GM18499 (cell line): ENCODE data around the gene C1QTNF1.
"Not testable (repeated sequence)": the region's sequence is repeated elsewhere in the genome, so short reads cannot be mapped to it uniquely, and the experiment has no call there.

Source experiments
- ATAC-seq: cut with Tn5 transposase; IDR thresholded peaks from one replicate; pipeline ENCODE4 v1.9.1; 2021; ENCODE audit warnings: moderate number of reproducible peaks; ENCODE audit not compliant: insufficient read depth, unreplicated experiment

Gene C1QTNF1

DNA sequence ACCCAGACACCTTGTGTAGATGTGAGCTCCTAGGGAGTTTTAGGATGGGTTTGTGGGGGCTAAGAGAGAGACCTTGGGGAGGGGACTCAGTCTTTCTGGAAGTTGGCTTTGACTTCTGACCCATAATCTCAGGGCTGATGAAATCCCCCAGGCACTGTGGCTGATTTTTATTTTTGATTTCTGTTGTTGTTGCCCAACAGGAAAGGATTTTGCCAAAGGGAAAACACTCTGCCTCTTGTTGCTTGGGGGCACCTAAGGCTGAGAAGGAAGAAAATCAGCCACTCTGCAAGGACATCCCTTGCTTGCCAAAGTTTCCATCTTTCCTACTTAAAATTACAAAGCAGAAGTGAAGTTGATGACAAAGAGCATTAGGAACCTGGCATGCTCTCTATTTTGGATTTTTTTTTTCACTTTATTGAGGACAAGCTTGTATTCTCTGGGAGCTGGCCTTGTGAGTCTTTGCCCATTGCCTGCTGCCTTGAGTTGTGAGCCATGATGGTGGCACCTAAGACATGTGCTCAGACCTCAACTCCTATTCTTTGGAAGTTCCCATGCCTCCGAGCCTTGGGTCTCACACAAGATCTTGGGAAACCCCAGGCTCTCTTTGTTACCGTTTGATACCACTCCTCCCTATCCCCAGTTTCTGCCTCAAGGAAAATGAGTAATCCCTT, 3.2 kb upstream of the C1QTNF1 start:
- no peak for ATAC-seq

DNA sequence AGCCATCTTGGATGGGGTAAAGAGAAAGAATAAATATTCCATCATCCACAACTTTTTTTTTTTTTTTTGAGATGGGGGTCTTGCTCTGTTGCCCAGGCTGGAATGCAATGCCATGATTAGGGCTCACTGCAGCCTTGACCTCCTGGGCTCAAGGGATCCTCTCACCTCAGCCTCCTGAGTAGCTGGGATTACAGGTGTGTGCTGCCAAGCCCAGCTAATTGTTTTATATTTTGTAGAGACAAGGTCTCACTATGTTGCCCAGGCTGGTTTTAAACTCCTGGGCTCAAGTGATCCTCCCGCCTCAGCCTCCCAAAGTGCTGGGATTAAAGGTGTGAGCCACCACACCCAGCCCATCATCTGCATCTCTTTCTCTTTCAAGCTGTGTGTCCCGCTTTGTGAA, 2.0 kb upstream of the C1QTNF1 start:
- ATAC-seq, result not testable (repeated sequence)

DNA sequence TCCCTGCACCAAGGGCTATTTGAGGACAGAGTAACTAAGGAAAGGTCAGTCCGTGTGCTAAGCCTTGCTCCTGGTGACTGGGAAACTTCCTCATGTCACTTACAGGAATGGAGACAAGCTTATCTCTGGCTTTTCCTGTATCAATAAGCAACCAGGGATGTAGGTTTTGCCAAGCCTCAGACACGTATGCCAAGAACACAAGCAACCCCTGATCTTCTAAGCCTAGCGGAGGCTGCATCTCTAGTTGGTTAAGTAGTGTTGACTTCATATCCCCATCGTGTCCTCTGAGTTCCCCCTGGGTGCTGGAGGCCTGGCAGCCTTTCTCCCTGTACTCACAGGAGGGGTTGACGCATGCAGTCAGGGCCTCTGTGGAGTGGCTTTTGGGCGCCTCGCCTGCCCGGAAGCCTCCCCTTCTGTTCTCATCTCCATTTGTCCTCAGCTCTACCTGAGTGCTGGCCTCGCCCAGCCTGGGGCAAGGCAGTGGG, 1.4 kb upstream of the C1QTNF1 start:
- ATAC-seq, result no peak

DNA sequence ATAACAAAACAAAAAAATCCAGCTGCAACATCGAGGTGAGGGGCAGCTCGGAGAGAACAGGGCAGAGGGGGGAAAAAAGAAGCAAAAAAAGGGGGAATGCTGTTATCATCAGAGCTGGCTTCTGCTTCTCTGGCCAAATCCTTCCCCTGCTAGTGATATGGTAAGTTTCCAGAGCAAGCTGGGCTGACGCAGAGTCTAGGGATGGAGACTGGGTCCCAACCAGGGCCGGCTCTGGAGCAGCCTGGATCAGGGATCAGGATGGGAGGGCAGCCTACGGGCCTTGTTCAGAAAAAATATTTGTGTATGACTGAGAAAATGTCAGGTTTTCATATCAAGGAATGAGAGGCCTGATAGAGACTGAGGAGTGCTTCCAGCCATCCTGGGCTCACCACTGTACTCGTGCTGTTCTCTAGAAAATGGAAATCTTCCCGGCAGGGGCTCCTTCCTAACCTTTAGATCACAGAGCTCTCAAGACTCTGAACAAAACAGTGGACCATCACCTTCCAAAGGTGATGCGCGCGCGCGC, 726 bp upstream of the C1QTNF1 start:
- ATAC-seq, result no peak

DNA sequence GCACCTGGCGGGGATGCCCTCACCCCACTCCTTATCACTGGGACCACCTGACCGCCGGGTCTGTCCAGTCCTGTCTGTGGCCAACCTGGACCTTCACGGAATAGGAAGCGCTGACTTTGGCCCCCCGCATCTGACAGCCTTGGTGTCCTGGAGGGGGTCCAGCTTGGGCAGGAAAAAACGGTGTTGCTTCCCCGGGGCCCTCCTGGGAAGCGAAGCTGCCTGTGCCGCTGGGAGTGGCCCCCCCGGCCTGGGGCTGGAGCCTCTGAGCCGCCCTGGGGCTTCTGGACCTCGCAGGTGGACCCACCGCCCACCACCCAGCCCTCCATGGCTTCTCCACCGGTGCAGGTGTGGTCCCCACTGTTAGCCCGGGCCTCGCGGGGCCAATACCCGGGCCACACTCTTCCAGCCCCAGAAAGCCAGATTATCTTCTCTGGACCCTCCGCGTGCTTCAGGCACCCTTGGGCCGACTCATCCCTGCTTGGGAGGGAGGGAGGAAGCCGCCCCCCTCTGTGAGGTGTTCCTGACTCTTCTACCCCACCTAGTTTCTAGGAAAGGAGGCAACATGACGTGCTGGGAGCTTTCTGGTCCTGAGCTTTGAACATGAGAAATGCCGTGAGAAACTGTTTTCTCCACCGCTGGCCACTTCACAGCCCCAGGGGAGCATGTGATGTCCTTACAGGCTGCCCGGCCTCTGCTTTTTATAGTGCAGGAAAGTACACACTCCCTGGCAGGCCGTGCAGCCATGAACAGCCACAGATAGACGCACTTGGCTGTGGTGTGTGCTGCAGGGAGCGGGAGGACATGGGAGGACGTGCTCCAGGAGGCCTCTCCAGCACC, 1.1 kb downstream of the C1QTNF1 start:
- no peak for ATAC-seq

DNA sequence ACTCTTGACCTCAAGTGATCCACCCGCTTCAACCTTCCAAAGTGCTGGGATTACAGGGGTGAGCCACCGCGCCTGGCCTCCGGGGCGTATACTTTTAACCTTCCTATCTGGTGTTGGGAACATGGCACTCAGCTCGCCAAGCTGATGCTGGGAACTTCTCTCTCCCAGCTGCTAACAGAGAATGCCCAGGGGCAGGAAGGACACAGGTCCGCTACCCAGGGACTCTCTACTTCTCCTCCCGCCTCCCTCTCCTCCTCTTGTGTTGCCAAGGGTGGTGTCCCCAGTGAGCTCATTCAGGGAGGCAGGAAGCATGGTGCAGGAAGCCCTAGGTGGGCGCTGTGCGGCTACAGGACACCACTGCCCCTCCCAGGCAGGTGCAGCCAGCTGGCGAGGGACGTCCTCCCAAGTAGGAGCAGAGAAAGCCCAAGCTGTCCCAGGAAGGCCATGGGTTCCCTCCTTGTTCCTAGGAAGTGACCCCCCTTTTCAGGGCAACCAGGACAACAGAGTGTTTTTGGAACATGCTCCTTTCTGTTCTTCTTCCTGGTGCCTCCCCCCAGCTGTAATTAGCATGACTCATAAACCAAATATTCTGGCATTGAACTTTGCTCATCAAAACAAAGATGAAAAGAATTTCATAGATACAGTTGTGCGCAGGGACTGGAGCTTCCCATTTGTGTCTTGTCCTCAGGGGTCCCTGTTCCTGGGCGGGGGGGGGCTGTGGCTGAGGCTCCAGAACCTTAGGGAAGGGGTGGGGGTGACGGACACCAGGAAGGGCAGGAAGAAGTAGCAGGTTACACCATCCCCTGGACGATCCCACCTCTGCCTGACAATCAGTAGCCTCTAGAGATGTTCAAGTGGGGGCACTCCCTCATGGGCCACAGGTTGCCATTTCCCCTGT, 2.7 kb downstream of the C1QTNF1 start:
- no peak for ATAC-seq

DNA sequence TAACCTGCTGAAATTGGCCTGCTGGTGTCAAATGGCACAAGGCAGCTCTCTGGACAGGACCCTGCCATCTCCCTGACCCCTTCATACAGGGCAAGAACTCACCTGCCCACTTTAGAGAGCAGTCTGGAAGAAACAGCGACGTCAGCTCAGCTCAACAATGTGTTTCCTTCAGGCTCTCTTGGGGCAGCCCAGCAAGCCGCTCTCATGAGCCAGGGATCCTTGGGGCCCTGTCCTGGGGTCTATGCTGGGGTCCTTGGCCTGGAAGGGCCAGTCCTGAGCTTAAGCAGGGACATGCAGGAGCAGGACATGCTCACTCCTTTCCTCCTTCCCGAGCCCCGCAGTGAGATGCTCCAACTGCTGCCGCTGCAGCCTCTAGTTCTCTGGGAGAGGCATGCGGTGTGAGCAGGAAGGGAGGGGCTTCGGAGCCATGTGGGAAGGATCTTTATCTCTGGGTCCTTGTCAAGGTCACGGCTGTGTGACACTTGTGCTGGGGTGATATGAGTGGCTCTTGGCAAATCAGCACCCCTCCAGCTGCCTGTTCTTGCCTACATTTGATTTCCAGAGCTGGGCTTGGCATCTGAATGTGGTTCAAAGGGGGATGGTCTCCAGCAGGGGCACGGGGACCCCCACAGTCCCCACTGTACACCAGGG, 3.4 kb downstream of the C1QTNF1 start:
- ATAC-seq, result no peak

DNA sequence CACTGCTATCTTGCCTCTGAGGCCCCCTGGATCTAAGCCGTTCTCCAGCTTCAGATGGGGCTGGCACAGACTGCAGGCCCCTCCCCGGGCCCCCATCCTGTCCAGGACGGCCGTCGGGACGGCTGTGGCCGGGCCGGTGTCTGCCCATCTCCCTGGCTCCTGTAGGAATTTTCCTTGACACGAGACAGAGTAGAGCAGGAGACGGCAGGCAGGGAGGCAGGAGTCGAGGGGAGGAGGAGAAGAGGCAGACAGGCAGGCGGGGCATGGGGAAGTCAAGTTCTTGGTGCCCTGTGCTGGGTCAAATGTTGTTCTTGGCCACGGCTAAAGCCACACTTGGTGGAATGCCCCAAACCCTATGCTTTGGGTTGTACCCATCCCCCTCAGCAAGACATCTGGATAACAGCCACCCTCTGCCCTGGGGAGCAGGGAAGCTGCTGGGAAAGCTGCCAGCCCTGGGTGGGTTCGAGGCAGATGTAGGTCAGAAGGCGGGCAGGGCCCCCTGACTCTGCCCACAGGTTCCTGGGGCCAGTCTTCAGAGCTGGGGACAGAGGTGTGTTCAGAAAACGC, 4.0 kb downstream of the C1QTNF1 start:
- ATAC-seq, result no peak

DNA sequence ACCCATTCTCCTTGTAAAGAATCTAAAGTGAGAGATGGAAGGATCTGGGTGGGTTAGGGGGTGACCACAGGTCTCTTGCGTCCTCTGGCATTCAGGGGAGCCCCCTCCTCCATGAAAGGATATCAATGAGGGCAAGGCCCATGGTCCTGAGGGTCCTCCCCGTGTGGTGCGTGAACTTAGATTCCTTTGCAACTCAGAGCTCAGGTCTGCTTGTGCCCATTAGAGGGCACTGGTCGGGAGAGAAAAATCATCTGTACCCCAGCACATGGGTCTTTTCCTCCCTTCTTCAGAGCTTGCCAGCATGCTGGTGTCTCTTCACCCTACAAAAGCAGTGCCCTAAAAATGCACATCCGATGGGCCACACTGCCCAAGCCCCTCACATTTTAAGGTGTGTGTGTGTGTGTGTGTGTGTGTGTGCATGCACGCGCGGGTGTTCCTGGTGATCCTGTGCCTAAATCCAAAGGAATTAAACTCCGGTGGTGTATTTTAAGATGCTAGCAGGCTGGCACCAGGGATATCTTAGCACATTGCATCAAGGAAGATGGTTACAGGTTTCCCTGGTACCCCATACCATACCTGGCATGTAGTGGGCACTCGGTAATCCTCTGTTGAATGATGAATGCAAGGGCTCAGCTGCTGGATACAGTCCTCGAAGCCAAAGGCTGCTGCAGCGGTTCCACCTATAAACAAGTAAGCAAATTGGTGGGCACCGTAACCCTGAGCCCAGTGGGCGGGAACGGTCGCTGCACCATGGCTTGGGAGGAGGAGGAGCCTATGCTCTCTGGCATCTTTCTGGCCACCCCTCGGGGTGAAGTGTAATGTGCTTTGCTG, 4.7 kb downstream of the C1QTNF1 start:
- no peak for ATAC-seq

DNA sequence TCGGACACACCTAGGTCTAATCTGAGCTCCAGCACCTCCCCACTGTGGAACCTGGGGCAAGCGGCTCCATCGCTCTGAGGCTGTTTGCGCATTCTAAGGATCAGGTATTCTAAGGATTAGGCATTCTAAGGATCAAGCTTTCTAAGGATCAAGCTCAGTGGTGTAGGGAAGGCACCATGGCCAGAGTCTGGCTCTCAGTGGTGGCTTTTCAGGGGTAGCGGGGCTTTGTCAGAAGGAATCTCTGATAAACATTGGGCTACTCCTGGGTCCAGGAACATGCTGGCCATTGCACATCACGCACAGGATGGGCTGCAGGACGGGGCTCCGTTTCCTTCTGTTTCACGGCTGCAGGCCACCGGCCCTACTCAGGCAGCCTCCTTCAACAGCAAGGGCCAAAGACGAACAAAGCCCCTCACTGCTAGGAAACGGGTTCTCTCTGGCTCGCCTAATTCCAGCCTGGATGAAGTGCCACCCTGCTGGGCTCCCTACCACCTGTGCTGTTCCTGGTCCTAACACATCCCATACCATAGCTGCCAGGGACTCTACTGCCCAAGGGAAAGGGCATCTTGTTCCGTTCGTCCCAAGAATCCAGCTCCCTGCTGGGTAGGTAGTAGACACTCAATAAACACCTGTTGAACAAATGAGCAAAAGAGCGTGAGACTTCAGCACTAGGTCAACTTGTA, 5.5 kb downstream of the C1QTNF1 start:
- no peak for ATAC-seq

DNA sequence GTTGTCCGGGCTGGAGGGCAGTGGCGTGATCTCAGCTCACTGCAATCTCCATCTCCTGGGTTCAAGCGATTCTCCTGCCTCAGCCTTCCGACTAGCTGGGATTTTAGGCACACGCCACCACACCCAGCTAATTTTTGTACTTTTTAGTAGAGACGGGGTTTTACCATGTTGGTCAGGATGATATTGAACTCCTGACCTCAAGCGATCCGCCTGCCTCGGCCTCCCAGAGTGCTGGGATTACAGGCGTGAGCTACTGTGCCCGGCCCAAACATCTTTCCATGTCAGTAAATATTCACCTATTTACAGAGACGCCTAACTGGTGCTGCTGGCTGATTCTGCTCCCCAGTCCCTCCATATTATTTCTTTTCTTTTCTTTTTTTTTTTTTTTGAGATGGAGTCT, 6.7 kb downstream of the C1QTNF1 start:
- not testable (repeated sequence) for ATAC-seq

DNA sequence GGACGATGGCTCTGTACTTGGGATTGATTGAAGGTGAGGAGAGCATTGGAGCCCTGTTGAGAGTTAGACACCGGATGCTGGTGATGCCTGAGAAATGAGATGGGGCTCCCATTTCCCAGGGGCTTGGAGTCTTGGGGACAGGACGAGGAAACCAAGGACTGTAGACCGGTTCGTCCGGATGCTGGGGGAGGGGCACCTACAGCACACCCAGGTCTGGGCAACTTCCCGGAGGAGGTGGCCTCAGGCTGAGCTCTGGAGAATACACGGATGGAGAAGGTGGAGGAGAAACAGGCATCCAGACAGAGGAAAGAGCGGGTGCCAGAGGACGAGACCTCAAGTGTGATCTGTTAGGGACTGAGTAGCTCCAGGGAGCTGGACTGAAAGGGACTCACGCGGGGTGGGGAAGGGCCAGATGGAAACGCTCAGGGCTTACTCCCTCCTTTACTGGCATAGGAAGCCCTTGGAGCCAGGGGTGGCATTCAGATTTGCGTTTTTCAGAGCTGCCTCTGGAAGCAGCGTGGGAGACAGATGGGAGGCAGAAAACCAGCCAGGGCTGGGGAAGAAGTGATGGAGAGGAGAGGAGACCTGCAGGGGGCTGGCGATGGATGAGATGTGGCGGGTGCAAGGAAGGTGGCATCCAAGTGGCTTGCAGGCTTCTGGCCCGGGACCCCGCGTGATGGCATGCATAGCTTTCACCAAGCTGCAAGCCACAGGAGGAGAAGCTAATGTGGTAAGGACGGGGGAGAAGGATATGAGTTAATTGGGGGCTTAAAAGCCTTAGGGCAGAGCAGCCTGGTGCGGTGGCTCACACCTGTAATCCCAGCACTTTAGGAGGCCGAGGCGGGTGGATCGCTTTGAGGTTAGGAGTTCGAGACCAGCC, 8.3 kb downstream of the C1QTNF1 start:
- no peak for ATAC-seq

DNA sequence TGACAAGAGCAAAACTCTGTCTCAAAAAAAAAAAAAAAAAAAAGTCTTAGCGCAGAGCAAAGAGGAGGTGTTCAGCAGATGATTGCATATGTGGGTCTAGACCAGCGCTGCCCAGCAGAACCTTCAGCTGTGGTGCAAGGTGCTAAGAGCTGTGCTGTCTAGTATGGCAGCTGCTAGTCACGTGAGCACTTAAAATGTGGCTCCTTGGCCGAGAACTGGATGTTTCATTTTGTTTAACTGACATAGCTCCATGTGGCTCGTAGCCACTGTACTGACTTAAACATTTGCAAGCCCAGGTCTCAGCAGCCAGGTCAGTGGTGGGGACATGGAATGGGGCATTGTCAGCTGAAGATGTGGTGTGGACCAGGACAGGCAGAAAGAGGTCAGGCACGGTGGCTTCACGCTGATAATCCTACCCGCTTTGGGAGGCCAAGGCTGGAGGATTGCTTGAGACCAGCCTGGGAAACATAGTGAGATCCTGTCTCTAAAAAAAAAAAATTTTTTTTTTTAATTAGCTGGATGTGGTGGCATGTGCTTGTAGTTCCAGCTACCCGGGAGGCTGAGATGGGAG, 9.2 kb downstream of the C1QTNF1 start:
- no peak for ATAC-seq

DNA sequence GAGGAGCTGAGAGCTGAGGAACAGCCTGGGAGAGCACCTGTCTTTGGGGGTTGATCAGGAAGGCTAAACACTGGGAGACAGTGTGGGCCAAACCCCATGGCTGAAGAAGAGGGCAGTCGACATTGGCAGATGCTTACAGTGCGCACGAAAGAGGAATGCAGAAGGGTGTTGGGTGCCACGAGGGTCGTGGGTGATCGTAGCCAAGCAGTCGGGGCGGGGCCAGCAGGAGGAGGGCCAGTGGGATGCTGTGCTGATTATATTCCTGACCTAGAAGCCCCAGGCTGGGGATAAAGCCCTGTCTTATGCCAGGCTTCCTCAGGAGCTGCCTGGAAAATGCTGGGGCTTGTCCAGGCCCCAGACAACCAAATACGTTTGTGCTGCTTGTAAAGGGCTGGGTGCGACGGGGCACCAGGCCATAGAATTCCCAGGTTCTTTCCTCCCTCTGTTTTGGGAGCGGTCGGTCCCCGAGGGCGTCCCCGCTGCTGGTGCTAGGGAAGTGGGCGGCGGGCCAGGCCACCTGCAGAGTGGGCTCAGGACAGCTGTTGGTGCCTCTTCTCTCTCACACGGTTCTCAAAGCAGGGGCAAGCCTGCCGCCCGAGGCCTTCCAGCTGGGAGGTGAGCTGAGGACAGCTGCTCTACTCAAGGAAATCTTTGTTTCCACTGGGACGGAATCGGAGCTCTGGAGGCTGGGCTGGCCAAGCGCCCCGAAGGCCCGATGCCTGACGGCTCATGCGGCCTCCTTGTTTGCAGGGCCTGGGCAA, 10.0 kb downstream of the C1QTNF1 start:
- no peak for ATAC-seq

DNA sequence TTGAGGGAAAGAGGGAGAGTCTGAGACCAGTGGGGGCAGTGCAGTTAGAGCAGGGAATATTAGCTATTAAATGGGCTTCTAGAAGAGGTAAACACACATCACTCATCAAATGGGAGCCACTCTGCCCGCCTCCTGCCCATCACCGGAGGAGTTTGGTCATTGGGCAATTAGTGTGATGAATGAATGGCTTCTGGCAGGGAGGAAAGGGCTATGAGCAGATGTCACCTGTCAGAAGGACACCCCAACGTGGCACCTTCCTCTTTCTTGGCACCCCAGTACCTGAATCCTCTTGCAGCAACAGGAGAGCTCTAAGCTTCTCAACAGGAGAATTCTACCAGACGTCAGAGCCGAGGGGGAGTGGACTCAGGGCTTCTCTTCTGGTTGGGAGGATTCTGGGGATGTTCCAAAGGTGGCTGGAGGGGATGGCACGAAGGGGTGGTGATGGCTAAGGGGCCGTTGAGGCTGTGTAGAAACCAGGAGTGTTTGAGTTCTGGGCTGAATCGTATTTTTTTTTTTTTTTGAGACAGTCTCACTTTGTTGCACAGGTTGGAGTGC, 11.0 kb downstream of the C1QTNF1 start:
- no peak for ATAC-seq

DNA sequence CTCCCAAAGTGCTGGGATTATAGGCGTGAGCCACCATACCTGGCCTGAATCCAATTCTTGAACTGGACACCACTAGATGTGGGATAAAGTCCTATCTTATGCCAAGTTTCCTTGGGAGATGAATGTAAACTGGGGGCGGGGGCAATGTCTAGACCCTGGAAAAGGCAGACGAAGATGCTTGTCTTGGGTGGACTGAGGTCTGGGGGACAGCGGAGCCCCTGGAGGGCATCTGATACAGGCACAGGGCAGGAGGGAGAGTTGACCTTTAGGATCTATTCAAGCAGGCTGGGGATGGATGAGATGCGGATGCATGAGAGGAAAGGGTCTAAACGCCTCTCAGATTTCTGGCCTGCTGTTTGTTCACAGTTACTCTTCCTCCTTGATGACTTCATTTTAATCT, 11.7 kb downstream of the C1QTNF1 start:
- ATAC-seq, result no peak
